Neural cell (in vitro differentiated cells): ENCODE data around the gene C11orf71.

Experiments
- CTCF ChIP-seq: fragments of 450-650 bp; IDR thresholded peaks from 2 replicates; pipeline ENCODE4 v1.5.1; 2014; ENCODE audit warnings: antibody characterized with exemption, mild to moderate bottlenecking, moderate library complexity; ENCODE audit not compliant: poor library complexity, severe bottlenecking
- EP300 ChIP-seq: fragments of 450-650 bp; conservative IDR thresholded peaks from 2 replicates; pipeline ENCODE4 v1.6.1; 2014; ENCODE audit warnings: antibody characterized with exemption, mild to moderate bottlenecking, moderate library complexity; ENCODE audit not compliant: poor library complexity, severe bottlenecking

- no peak for TF ChIP-seq EP300
- TF ChIP-seq CTCF, result peak; percentile 70
Measured at GRCh38 chr11:114439229-114440120, 39.2 kb upstream of the C11orf71 start, which contains the start of gene REXO2.
